T-helper 17 cell (primary cell): ENCODE measurements around the gene ASS1. TPM values are rescaled to one million over a fixed set of nuclear protein-coding genes. Genes with fewer than 3 reads are reported as not detected.

Source experiments
- ATAC-seq: fragments of 150-1000 bp; cut with Tn5 transposase; 2 replicates; pipeline ENCODE4 v1.10.0; 2021; ENCODE audit warnings: mild to moderate bottlenecking, moderate library complexity
- DNase-seq, 3 donors: peaks; one replicate each; pipeline versions ENCODE4 v3.0.0 to v3.0.0-alpha.2; 2020 to 2021
- H3K9me3 ChIP-seq: one replicate; pipeline ENCODE4 v1.7.0; 2013; ENCODE audit warnings: low read length, mild to moderate bottlenecking; ENCODE audit not compliant: control insufficient read depth, poor library complexity, severe bottlenecking
- H3K27ac Mint-ChIP-seq: one replicate; pipeline ENCODE4 v1.8.0; 2022; ENCODE audit warnings: mild to moderate bottlenecking, moderate library complexity, mixed read lengths
- H3K27me3 Mint-ChIP-seq: one replicate; pipeline ENCODE4 v1.8.0; 2022; ENCODE audit warnings: mixed read lengths
- H3K36me3 Mint-ChIP-seq: one replicate; pipeline ENCODE4 v1.8.0; 2022; ENCODE audit warnings: low read depth, mixed read lengths
- H3K4me1 Mint-ChIP-seq: one replicate; pipeline ENCODE4 v1.8.0; 2022; ENCODE audit warnings: mild to moderate bottlenecking, mixed read lengths
- H3K4me3 Mint-ChIP-seq: one replicate; pipeline ENCODE4 v1.8.0; 2022; ENCODE audit warnings: mild to moderate bottlenecking, moderate library complexity, mixed read lengths
- total RNA-seq, 4 donors: library from RNA in 2 of 4; stranded (reverse) in 2 of 4; gene quantifications; one replicate each; pipeline ENCODE4 v1.2.3 and lab custom pipeline; 2022 to 2026

ASS1 gene
- total RNA-seq, 2 donors from 2014 or later = not detected

DNA sequence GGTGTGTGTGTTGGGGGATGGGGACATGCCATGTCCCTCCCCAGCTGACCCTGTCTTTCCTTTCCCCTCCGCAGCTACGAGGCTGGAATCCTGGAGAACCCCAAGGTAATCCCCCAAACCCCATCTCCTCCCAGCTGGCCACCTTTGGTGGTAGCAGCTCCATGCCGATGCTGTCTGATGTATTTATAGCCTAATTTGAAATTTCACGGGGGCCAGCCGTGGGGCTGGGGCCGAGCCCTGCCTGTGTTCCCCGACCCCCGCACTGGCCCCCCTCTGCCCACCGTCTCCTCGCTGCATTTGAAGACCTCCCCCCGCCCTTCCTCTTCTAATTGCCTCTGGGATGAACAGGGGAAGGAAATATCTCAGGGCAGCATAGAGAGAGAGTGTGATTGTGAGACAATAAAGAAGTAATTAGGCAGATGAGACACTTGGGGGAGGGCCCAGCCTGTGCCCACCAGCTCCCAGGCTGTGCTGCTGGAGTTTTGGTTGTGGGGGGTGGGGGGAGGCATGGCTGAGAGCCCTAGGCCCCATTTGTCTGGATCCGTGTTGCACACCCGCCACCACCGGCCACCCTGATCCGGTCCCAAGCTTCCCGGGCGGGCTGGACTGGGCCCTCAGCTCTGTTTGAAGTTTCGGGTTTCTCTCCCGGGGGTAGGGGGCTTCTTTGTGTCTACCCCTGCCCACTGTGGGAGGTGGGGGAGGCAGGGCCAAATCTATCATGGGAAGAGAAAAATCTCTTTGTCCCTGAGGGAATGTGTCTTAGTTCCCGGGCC is 26.8 kb downstream of the ASS1 start:
- no peak overlapping the region for H3K4me3 Mint-ChIP-seq
- H3K27me3 Mint-ChIP-seq = peaks cover 67% of the 10 kb centered on the region
- ATAC-seq = no peak
- H3K9me3 ChIP-seq = no peaks in the 10 kb centered on the region
- no peak overlapping the region for H3K27ac Mint-ChIP-seq
- H3K4me1 Mint-ChIP-seq = peaks cover 2% of the 10 kb centered on the region
- DNase-seq = no peak
- H3K36me3 Mint-ChIP-seq = no peaks in the 10 kb centered on the region

DNA sequence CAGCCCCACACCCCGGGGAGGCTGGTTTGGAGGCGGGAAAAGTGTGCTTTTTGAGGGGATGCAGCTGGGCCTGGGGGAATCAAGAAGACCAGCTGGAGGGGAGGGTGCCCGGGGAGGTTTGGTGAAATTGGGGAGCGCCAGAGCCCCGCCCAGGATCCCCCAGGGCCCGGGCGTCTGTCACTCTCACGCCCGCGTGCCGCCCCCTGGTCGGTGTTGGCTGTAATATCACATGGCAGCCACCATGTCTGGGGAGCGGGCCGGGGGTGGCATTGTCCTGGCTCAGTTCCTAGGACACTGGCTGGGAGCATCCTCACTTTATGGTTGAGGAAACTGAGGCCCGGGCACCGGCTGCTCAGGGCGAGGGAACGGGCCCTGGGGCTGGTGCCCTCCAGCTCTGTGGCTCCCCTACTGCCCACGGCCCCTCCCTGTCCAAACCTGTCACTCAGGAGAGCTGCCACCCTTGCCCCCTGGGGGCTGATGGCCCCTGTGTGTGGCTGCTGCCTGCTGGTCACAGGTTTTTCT is 27.5 kb downstream of the ASS1 start:
- H3K9me3 ChIP-seq = no peaks in the 10 kb centered on the region
- Mint-ChIP-seq H3K4me1 (peaks cover 2% of the 10 kb centered on the region), H3K36me3 (no peaks in the 10 kb centered on the region), H3K27ac (no peak overlapping the region), H3K4me3 (no peak overlapping the region), H3K27me3 (peaks cover 60% of the 10 kb centered on the region)
- DNase-seq (no peak), ATAC-seq (no peak)

DNA sequence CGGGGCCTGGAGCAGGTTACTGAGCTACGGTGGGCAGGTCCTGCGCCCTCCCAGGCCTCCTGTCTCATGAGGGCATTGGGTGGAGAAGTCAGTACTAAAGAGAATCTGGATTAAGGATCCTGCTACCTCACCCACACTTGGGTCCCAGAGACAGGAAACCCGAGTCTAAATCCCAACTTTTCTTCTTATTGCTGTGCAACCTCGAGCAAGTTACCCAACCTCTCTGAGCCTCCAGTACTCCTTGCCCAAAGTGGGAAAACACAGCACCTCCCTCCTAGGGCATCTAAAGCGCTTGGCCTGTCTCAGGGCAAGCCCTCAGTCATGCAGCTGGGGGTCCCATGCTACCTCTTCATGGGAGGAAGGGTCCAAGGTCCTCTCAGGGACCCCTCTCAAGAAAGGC is 28.2 kb downstream of the ASS1 start:
- no peak overlapping the region for H3K27ac Mint-ChIP-seq
- ATAC-seq (no peak), DNase-seq (no peak)
- H3K9me3 ChIP-seq = no peaks in the 10 kb centered on the region
- H3K4me3 Mint-ChIP-seq = no peak overlapping the region
- no peaks in the 10 kb centered on the region for H3K36me3 Mint-ChIP-seq
- peaks cover 54% of the 10 kb centered on the region for H3K27me3 Mint-ChIP-seq
- peaks cover 2% of the 10 kb centered on the region for H3K4me1 Mint-ChIP-seq

DNA sequence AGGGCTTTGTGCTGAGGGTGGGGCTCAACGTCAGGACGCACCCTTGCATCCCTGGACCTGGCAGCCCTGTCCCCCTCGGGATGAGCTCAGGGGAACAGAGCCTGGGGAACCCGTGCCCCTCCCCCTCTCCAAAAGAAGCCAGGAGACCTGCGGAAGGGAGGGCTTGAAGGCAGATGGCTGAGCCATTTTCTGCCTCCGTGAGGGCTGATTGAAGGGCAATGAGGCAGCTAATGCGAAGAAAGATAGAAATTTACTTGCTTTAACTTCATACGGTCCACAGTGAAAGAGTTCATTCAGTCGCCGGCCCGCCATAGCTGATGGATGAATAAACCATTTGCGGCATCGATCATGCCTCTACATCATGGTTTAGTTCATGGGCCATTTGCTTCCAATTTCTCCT is 28.8 kb downstream of the ASS1 start:
- DNase-seq (no peak), ATAC-seq (no peak)
- Mint-ChIP-seq H3K4me1 (peaks cover 2% of the 10 kb centered on the region), H3K4me3 (no peak overlapping the region), H3K27me3 (peaks cover 54% of the 10 kb centered on the region), H3K36me3 (no peaks in the 10 kb centered on the region), H3K27ac (no peak overlapping the region)
- no peaks in the 10 kb centered on the region for H3K9me3 ChIP-seq

DNA sequence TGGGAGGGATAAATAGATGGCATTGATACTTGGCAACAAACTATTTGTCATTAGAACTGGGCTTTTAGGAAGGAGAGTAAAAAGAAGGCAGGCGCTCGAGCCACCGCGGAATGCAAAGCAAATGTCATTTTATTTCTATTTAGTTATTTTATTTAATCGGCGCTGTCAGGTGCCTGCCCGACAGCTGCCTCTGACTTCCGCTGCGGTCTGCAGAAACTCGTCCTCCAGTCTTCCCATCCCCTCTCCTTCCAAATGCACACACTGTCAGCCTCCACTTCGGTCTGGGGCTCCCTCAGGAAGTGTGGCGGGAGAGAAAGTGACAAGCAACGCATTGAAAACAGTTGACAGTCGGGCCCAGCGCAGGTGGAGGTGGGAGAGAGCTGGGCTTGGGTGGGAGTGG is 29.3 kb downstream of the ASS1 start:
- DNase-seq = no peak

DNA sequence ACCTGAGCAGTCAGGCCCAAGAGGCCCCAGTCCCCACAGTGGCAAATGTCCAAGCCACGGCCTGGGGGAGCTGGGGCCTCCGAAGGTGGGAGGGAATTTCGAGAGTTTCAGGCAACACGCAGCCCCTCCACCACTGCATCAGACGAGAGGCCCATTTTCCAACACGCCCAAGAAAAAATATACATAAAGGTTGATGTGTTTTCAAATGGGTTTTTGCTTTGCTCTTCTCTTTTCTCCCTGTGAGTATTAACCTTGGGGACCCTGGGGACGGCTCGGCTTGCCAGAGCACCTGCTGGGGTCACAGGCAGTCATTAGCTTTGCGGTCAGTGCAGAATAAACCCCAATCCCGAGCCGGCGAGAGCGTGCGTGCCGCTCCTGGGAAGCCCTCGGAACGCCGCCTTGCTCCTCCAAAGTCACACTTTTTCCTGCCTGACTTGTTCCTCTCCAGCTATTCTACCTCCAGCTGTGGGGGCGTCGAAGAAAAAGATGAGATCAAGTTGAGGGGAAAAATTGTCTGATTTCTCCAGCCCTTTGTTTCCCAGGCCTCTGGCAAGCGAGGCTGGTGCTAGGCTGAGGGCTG is 31.5 kb downstream of the ASS1 start:
- no peaks in the 10 kb centered on the region for H3K36me3 Mint-ChIP-seq
- no peak for DNase-seq
- H3K27ac Mint-ChIP-seq = no peak overlapping the region
- no peak overlapping the region for H3K4me3 Mint-ChIP-seq
- H3K4me1 Mint-ChIP-seq = peaks cover 2% of the 10 kb centered on the region
- ATAC-seq = no peak
- H3K27me3 Mint-ChIP-seq = peaks cover 42% of the 10 kb centered on the region
- H3K9me3 ChIP-seq = no peaks in the 10 kb centered on the region

More for the DNA sequence above, 29.3 kb downstream of the ASS1 start:
- peaks cover 2% of the 10 kb centered on the region for H3K4me1 Mint-ChIP-seq
- H3K27ac Mint-ChIP-seq = no peak overlapping the region
- no peak for ATAC-seq
- peaks cover 53% of the 10 kb centered on the region for H3K27me3 Mint-ChIP-seq
- H3K36me3 Mint-ChIP-seq = no peaks in the 10 kb centered on the region
- H3K4me3 Mint-ChIP-seq = no peak overlapping the region
- no peaks in the 10 kb centered on the region for H3K9me3 ChIP-seq

DNA sequence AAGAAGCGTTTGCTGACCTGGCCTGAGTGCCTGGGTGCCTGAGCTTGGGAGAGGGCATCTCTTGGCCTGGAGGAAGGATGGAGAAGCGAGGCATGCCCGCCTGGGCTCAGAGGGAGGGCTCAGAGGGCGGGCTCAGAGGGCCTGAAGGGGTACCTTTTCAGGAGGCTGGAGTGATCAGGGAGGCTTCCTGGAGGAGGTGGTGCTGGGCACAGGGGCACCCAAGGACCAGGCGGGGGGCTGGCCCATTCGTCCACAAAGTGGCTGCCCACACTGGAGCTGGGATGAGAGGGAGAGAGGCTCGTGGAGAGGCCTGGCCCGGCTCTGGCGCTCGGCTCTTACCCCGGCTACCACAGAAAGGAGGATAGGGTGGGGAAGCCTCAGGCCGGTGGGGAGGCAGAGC is 32.8 kb downstream of the ASS1 start:
- Mint-ChIP-seq H3K4me3 (no peak overlapping the region), H3K36me3 (no peaks in the 10 kb centered on the region), H3K27me3 (peaks cover 38% of the 10 kb centered on the region), H3K4me1 (no peaks in the 10 kb centered on the region), H3K27ac (no peak overlapping the region)
- no peaks in the 10 kb centered on the region for H3K9me3 ChIP-seq
- DNase-seq (no peak), ATAC-seq (no peak)

DNA sequence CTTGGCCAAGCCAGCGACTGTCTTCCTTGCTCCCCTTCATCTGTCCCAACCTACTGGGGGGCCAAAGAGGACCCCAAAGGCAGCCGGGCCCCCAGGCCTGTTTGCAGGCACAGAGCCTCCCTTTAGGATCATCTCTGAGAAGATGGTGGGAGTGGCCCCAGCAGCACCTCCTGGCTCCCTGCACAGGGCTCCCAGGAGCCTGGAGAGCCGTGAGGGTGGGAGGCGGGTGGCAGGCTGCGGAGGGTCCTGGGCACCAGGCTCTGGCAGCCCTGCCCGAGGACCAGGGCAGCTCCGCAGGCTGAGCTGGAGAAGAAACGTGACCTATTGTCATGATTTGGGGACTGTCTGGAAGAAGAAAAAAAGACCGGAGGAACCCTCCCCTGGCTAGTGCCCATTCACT is 33.4 kb downstream of the ASS1 start:
- Mint-ChIP-seq H3K27me3 (peaks cover 38% of the 10 kb centered on the region), H3K4me3 (no peak overlapping the region)
- no peak for ATAC-seq

DNA sequence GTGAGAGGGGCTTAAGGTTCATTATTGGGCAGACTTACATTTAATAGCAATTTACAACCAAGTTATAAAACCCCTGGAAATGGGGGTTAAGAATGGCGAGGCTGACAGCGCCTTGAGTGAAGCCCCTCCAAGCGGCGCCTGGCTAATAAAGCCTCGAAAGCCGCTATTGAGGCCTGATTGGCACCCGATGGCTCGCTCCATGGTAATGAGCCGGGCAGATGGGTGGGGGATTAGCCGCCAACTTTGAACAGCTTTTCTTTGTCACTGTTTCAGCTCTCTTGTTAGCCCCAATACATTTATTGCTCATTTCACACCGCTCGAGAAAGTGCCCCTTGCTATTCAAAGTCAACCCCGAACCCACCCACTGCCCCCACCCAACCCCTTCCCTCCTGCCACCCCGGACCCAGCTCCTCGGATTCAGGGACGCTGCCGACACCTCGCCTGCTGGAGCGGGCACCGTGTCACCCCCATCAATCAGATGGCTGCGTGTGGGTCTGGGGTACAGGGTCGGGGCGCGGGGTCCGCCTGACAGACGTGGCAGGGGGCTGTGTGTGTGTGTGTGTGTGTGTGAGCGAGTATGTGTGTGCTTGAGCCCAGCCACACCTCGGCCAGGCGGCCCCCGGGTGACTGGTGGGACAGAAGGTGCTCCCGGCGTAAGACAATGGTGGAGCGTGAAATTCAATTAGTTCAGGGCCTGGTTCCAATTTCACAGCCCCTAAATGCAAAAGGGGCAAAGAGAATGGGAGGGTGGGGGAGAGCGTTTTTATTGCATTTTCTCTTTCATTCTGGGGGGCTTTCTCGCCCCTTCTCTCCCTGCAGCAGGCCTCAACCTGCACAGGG is 34.2 kb downstream of the ASS1 start:
- Mint-ChIP-seq H3K27ac (no peak overlapping the region), H3K4me3 (no peak overlapping the region), H3K36me3 (no peaks in the 10 kb centered on the region), H3K4me1 (no peaks in the 10 kb centered on the region), H3K27me3 (peaks cover 40% of the 10 kb centered on the region)
- H3K9me3 ChIP-seq = no peaks in the 10 kb centered on the region
- DNase-seq (no peak), ATAC-seq (no peak)

More for the DNA sequence above, 33.4 kb downstream of the ASS1 start:
- Mint-ChIP-seq H3K4me1 (no peaks in the 10 kb centered on the region), H3K27ac (no peak overlapping the region), H3K36me3 (no peaks in the 10 kb centered on the region)
- no peaks in the 10 kb centered on the region for H3K9me3 ChIP-seq
- DNase-seq = no peak

DNA sequence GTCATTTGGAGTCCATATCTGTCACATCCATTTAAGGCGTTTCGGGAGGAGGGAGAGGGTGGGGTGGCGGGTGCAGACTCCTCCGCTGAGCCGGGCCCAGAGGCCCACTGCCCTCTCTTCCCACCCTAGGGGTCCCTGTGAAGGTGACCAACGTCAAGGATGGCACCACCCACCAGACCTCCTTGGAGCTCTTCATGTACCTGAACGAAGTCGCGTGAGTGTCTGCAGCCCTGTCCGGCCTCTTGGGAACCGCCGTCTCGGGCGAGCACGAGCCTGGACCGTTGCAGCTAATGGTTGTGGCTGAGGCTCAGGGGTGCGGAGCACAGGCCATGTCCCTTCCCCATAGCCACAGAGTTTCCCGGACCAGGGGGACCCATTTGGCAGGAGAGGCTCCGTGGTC is 34.8 kb downstream of the ASS1 start:
- peaks cover 40% of the 10 kb centered on the region for H3K27me3 Mint-ChIP-seq
- H3K9me3 ChIP-seq = no peaks in the 10 kb centered on the region
- peaks cover 2% of the 10 kb centered on the region for H3K36me3 Mint-ChIP-seq
- ATAC-seq (no peak), DNase-seq (no peak)
- no peak overlapping the region for H3K27ac Mint-ChIP-seq
- no peak overlapping the region for H3K4me3 Mint-ChIP-seq
- H3K4me1 Mint-ChIP-seq = peaks cover 4% of the 10 kb centered on the region

DNA sequence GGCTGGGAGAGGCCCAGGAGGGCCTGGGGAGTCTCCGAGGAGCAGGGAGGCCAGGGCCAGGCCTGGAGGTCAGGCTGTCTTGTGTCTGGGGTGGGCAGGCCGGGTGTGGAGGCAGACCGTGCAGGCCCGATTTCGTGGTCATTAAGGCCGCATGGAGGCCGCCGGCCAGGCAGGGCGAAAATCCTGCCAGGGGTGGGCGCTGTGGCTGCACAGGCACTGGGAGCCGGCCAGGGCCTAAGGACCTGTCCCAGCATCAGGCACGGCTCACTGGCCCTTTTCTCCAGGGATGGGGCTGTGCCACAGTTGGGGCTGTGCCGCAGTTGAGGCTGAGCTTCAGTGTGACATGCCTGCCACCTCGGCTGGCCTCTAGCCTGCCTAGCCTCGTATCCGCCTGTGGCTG is 35.9 kb downstream of the ASS1 start:
- ATAC-seq (no peak), DNase-seq (no peak)
- peaks cover 4% of the 10 kb centered on the region for H3K4me1 Mint-ChIP-seq
- H3K9me3 ChIP-seq = no peaks in the 10 kb centered on the region
- H3K36me3 Mint-ChIP-seq = peaks cover 2% of the 10 kb centered on the region
- H3K27ac Mint-ChIP-seq = no peak overlapping the region
- peaks cover 39% of the 10 kb centered on the region for H3K27me3 Mint-ChIP-seq
- no peak overlapping the region for H3K4me3 Mint-ChIP-seq

DNA sequence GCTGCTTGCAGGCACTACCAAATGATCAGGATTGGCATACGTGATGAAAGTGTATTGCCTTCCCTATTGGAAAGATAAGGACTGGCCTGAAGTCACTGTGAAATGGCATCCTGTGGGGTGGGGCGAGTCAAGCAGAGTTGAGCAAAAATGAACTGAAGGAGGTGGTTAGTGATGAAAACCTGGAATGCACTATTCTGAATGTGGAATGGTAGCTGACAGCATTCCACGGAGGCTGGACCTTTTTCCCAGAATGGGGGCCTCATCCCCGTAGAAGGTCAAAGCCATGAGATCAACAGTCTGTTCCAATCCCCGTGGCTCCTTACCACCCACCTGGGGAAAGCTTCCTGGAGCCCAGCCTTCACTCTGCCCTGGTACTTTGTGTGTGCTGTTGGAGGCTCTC is 37.7 kb downstream of the ASS1 start:
- Mint-ChIP-seq H3K27ac (no peak overlapping the region), H3K36me3 (peaks cover 2% of the 10 kb centered on the region), H3K4me3 (no peak overlapping the region), H3K4me1 (peaks cover 4% of the 10 kb centered on the region), H3K27me3 (peaks cover 52% of the 10 kb centered on the region)
- no peak for ATAC-seq
- DNase-seq = no peak
- no peaks in the 10 kb centered on the region for H3K9me3 ChIP-seq

DNA sequence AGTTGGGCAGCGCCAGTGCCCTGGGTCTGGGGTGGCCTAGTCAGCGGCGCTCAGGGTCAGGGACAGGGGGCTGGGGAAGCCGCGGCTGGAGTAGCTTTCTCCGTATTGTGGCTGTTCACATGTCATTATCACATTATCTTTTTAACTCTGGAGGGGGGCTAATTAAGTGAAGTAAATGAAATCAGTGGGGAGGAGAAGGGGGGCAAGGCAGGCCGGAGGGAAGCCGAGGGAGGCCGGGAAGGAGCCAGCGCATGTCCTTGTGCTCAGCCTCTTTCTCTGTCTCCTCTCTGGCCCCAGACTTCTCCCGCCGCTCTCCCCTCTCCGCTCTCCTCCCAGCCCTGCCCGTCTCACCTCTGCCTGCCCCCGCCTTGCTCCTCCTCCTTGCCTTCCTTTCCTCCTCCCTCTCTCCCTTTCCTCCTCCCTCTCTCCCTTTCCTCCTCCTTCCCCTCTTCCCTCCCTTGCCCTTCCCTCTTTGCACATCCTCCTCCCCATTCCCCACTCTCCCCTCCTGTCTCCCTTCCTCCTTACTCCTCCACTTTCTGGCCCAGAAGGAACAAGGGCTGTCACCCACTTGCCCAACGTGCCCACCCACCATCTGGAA is 38.7 kb downstream of the ASS1 start:
- DNase-seq (no peak), ATAC-seq (no peak)
- H3K4me1 Mint-ChIP-seq = peaks cover 4% of the 10 kb centered on the region
- H3K36me3 Mint-ChIP-seq = peaks cover 2% of the 10 kb centered on the region
- H3K4me3 Mint-ChIP-seq = no peak overlapping the region
- H3K27ac Mint-ChIP-seq = no peak overlapping the region
- H3K9me3 ChIP-seq = no peaks in the 10 kb centered on the region
- H3K27me3 Mint-ChIP-seq = peaks cover 61% of the 10 kb centered on the region
